Midbrain (tissue), 1 donor: Measurements from ENCODE around the gene KRTAP3-2.

ENCODE experiments used
- DNase-seq: peaks from one replicate; lab custom pipeline; 2025; lab: John Stamatoyannopoulos, UW

KRTAP3-2 gene

GRCh38 chr17:41010441-41010840 lies 10.7 kb upstream of the KRTAP3-2 start:
- no peak for DNase-seq

DNA sequence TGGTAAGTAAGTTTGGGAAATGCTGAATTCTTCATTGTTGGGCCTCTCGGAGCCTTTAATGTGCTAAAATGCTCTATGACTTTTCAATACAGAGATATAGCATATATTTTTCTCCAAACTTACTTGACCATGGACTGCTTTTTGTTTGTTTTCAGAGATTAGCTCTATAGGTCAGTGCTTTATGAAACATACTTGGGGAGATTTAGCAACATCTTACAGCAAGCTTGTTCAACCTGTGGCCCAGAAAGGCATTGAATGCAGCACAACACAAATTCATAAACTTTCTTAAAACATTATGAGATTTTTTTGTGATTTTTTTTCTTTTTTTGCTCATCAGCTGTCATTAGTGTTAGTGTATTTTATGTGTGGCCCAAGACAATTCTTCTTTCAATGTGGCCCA lies 10.2 kb upstream of the KRTAP3-2 start:
- no peak for DNase-seq

DNA sequence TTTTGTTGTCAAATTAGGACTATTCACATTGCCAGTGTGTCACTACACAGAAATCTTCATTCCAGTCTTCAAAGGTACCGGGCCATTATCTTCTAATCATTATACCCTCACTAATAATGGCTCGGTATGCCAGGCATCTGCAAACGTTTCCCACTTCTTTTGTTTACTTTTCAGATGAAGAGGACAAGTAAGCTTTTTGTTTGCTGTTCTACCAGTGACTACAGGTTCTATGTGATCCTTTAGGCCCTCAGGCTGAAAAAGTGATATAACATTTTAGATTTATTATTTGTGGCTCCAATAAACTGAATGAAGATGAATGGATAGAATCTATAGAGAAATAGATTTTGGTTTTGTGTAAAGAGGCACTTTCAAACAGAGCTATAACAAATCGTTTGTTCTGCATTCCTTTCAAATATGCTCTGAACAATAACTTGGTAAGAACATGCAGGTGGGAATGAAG lies 9.6 kb upstream of the KRTAP3-2 start:
- DNase-seq = no peak

GRCh38 chr17:41008811-41009210 lies 9.1 kb upstream of the KRTAP3-2 start, which contains the start of gene KRTAP3-1:
Gene KRTAP3-1, minus strand, starts transcription at chr17:41009128. Its CDS starts 54 bp downstream, at chr17:41009074.
- DNase-seq = no peak

DNA sequence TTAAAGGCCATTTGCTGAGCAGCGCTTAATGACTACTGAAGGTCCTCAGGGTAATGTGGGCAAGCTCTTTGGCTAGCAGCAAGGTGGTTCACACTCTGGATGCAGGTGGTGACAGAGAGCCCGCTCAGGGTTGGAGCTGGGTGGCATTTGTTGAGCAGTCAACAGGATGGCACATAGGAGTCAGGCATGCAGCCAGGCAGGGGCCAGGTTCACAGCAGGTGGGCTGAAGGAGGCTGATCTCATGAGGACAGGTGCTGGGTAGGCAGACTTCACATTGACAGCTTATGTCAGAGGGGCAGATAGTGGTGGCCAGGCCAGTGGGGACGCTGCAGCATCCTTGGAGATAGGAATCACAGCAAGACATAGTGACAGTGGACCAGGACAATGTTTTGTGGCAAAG lies 4.7 kb upstream of the KRTAP3-2 start:
- no peak for DNase-seq

- DNase-seq = no peak
Measured at GRCh38 chr17:41003926-41004325, 4.2 kb upstream of the KRTAP3-2 start.

DNA sequence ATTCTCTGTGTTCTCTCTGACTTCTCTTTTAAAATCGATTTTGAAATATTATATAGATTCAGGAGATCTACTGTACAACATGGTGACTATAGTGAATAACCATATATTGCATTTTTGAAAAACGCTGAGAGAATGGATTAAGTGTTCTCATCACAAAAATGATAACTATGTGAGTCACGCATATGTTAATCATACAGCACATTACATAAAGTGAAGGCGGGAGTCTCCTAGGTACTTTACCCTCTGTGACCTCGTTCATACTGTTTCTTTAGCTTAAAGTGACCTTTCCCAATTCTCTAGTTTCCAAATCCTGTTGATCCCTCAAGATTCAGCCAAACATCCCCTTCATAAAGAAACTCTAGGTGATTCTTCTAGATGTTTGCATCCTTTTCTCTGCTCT lies 3.1 kb upstream of the KRTAP3-2 start:
- no peak for DNase-seq

DNA sequence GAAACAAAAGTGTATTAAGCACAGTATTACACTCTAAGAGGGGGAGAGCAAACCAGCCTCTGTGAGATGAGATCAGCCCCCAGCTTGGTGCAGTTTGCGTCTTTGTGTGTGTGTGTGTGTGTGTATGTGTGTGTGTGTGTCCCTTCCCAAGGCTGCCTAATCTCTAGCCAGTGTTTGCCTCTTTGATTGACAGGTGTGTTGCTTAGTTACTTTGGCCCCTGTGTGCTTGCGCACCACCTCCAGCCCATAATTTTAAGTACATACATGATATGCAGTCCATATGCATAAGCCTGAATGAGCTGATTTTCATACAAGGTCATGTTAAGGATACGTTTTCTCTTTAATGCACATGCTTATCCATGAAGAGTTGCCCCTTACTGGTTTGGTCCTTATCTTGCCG lies 2.1 kb upstream of the KRTAP3-2 start:
- no peak for DNase-seq

DNA sequence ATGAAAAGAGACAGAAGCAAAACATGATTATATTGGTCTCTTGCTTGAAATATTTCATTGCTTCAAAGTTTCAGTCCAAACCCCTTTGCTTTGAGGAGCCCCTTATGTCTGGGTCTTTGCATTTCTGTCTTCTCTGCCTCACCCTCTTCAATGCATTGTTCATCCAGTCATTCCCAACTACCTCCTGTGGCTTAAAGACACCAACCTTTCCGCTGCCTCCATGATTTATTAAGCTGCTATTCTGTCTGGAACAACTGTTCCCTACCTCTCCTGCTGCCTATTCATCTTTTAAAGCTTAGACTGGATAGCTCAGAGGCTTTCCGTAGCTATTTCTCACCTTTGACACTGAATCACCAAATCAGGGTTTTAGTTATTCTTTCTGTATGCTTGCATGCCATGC lies 2.3 kb downstream of the KRTAP3-2 start:
- no peak for DNase-seq

DNA sequence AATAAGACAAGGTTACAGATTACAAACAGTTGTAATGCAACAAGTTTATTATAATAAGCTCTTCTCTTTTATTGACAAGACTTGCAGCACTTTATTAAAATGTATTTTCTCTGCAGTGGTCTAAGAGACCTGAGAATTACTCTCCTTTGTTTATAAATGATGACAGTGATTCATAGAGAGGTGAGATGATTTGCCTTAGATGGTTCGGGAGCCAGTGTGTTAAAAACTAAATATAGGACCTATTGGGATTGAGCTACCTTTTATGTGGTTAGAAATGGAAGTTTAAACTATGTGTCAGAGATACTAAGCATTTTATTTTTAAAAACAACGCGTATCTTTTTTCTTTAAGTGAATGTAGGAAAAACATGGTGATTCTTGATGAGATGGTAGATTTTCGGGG lies 2.9 kb downstream of the KRTAP3-2 start:
- no peak for DNase-seq

DNA sequence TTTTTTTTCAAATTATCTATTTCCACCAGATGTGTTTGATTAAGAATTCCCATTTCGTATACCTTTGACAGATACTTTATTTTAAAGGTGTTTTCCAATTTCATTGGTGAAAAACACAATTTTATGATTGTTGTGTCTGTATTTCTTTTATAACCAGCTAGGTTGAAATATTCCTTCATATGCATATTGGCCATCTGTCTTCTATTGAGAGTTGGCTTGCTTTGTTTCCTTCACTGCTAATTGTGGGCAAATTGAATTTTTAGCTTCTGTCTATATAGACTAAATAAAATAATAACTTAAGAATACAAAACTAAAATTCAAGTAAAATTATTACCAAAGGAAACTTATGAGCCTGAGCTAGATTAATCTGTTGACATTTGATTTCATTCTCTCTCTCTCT lies 4.6 kb downstream of the KRTAP3-2 start:
- DNase-seq = no peak

- no peak for DNase-seq
Measured at GRCh38 chr17:40993839-40994238, 5.9 kb downstream of the KRTAP3-2 start, which contains the start of gene KRTAP3-3. Gene KRTAP3-3, minus strand, starts transcription at chr17:40994164. Its CDS starts 67 bp downstream, at chr17:40994097.

DNA sequence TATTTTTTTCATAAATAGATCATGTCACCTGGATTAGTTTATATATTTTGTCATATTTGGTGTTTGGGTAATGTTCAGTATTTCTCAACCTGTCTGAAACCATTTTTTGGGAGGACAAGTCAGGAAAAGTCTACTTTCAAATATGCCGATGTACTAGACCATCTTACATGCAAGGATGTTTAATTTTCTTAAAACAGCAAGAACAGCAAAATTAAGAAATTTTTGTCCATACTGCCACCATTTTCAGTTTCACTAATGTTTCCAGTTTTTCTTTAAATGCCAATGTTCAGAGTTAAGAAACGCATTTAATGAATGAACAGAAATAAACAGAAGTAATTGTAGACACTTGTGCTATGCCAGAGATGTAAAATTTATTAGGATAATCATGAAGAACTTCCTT lies 6.6 kb downstream of the KRTAP3-2 start:
- DNase-seq = no peak

DNA sequence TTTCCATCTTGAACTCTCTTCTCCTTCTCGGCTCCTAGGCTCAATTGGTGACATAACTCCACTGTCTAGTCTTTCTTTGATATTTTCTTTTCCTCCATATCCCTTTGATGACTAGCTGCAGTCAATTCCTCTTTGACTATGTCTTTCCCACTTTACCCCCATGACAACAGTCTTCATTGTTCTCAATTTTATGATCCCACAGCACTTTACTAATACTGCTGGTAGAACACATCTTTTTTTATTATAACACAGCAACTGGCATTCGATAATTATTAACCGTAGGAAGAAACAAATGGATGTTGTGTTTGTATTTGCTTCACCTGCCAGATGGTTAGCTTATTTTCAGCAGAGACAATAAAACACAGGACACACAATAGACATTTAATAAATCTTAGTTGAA lies 7.0 kb downstream of the KRTAP3-2 start:
- DNase-seq = no peak

- no peak for DNase-seq
Measured at GRCh38 chr17:40986920-40987319, 12.8 kb downstream of the KRTAP3-2 start.

DNA sequence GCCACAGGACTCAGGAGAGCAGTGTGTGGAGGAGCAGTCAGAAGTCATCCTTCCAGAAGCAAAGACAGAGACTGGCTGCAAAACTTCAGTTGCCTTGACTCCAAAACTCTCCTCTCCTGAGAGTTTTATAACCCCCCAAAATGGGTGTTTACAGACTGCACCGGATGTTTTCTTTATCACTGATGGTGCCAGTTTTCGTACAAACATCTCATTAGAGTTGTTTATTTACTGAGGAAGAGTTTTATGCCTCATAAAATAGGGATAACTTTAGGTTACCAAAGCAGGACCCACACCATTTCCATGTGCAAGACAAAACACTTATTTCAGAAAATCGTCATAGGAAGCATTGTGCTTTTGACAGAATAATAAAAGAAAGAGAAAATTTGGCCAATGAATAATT lies 15.5 kb downstream of the KRTAP3-2 start, which contains the start of gene KRT40:
Gene KRT40 (minus strand): TSS at position 101 of the 400 bp plus-strand sequence. CDS start 53 bp downstream, at position 48.
- DNase-seq = no peak

- DNase-seq = no peak
Measured at GRCh38 chr17:40981115-40981514, 18.6 kb downstream of the KRTAP3-2 start.

DNA sequence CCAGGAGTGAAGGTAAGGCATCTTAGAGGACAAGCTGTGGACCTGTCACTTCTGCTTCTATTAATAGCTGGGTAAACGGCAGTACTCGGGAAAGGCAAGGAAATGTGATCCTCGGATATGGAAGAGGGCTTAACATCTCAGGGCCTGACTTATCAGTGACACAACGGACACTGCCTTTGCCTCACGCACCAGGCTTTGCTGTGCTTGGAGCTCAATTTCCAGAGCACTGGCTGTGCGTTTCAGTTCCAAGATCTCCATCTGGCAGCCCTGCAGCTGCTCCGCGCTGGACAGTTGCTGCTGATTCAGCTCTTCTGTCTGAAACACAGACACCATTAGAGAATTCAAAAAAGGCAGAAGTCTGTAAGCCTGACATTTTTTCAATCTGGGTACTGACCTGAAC lies 19.1 kb downstream of the KRTAP3-2 start:
- DNase-seq = peak; percentile 27

GRCh38 chr17:40980117-40980516 lies 19.6 kb downstream of the KRTAP3-2 start:
- no peak for DNase-seq

DNA sequence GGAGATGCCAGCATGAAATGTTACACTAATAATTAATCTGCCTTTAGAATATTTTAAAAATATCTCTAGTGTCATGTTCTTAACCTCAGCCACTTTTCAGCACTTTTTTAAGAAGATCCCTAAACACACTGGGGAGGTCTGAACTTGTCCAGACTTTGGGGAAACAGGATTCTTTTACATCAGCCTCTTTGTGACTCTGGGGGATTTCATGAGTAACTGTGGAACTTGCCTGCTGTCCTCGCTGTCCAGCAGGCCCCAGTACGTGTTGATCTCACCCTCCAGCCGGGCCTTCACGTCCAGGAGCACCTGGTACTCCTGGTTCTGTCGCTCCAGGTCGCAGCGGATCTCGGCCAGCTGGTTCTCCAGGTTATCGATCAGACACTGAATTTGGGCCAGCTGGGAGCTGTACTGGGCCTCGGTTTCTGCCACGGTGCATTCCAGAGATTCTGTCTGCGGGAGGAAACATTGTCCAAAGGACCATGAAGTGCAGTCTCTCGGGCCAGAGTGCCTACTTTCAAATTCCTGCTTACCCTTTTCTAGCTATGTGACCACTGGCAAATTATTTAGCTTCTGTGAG lies 21.0 kb downstream of the KRTAP3-2 start:
- DNase-seq = no peak

DNA sequence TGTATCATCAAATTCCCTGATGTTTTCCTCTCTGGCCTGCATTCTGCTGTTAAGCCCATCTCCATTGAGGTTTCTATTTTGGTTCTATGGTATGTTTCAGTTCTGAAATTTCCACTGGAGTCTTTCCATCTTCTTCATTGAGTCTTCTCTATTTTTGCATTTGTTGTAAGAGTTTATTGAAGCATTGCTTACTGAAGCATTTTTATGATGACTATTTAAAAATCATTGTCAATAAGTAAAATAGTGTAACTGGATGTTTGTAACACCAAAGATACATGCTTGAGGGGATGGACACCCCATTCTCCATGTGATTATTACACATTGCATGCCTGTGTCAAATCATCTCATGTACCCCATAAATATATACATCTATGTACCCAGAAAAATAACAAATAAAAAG lies 24.2 kb downstream of the KRTAP3-2 start:
- DNase-seq = no peak

GRCh38 chr17:40974366-40974765 lies 25.3 kb downstream of the KRTAP3-2 start:
- no peak for DNase-seq

DNA sequence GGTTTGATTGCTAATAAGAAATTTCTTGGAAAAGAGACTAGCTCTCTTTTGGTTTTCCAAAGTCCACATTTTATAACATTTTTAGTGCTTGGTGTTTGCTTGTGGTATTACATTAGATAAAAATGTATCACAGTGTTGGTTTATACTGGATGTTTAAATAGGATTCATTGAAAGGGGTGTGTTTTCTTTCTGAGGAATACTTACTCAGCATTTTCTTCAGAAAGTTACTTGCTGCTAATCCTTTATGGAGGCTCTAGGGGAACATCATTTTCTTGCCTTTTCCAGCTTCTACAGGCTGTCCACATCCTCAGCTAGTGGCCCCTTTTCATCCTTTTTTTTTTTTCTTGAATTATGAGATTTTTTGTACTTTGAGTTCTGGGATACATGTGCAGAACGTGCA lies 32.1 kb downstream of the KRTAP3-2 start:
- DNase-seq = no peak

- DNase-seq = no peak
Measured at GRCh38 chr17:40966848-40967247, 32.9 kb downstream of the KRTAP3-2 start, which contains the start of gene KRT39. Gene KRT39, minus strand, starts transcription at chr17:40966948. Its CDS starts 92 bp downstream, at chr17:40966856.
